Peyer's patch (tissue), 4 donors: Measurements from ENCODE around the gene SLC16A13. TPM values are rescaled to one million over a fixed set of nuclear protein-coding genes. Genes with fewer than 3 reads are reported as not detected.

Experiments used
- DNase-seq, 3 donors: peaks; one replicate each; pipeline ENCODE4 v3.0.0-alpha.2; 2017 to 2019
- H3K27ac ChIP-seq, 4 donors: fragments of 200-600 bp; sonication (generic); one replicate each; pipeline ENCODE4 v1.5.1; 2016 to 2019
- H3K27me3 ChIP-seq, 2 donors: fragments of 200-600 bp; sonication (generic); one replicate each; pipeline ENCODE4 v1.5.1; 2019
- H3K36me3 ChIP-seq, 3 donors: fragments of 200-600 bp; sonication (generic); one replicate each; pipeline ENCODE4 v1.5.1; 2016 to 2019
- H3K4me1 ChIP-seq, 4 donors: fragments of 200-600 bp; sonication (generic); one replicate each; pipeline ENCODE4 v1.5.1; 2016 to 2019
- H3K4me3 ChIP-seq, 4 donors: fragments of 200-600 bp; sonication (generic); 1 replicate in 3 of 4; 2 replicates in 1 of 4; pipeline ENCODE4 v1.5.1; 2016 to 2019; ENCODE audit warnings: mild to moderate bottlenecking in 1 of 4
- H3K9me3 ChIP-seq, 4 donors: fragments of 200-600 bp; sonication (generic); one replicate each; pipeline ENCODE4 v1.5.1; 2016 to 2019; ENCODE audit warnings: mild to moderate bottlenecking in 1 of 4
- POLR2A ChIP-seq, 2 donors: fragments of 450-650 bp; IDR thresholded peaks; one replicate each; pipeline ENCODE4 v1.5.1; 2017; ENCODE audit warnings: antibody characterized with exemption in 2 of 2, mild to moderate bottlenecking in 2 of 2, moderate library complexity in 2 of 2
- total RNA-seq, 4 donors: library from RNA; depleted of rRNA; stranded (reverse); fragments of >200 nt; gene quantifications; one replicate each; pipeline ENCODE4 v1.1.0, GENCODE V29; 2016
- TF ChIP-seq, protein P1 (sequence below), 6 experiments: fragments of 450-650 bp in 4 of 6; fragments of 200-600 bp in 2 of 6; sonication (generic) in 1 of 6; IDR thresholded peaks; one replicate each; pipeline ENCODE4 v1.5.1; 2017 to 2019; ENCODE audit warnings: antibody characterized with exemption in 6 of 6, mild to moderate bottlenecking in 3 of 6, moderate library complexity in 1 of 6

SLC16A13 gene
- total RNA-seq, 4 donors from 2014 or later: 7.5 to 16.4 (median 8.8) TPM

DNA sequence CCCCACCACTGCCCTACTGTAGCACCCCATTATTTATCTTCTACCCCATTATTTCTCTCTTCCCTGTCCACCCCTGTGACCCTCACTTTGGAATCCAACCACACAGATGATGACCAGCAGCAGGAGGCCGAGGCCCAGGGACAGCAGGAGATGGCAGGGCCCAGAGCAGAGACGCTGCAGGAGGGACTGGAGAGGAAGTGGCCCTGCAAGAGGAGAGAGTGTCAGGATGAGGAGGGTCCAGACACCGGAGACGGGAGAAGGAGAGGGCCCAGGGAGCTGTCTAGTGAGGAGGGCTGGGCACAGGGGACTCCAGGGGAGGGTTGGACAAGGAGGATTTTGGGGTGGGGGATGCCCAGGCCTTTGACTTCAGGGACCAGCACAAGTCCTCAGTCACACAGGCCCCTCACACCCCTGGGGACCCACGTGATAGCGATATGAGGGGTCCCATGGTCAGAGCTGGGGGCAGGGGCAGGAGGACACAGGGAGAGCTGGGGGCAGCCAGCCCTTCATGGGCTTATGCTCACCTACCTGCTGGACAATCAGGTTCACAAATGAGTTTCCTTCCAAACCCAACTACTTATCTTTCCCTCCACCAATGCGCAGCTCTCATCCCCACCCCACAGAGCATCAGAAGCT is 42.2 kb downstream of the SLC16A13 start:
- Histone ChIP-seq H3K27ac (no peak overlapping the region), H3K36me3 (no peaks in the 10 kb centered on the region), H3K4me1 (no peaks in the 10 kb centered on the region), H3K27me3 (no peaks in the 10 kb centered on the region), H3K9me3 (no peaks in the 10 kb centered on the region), H3K4me3 (peak overlapping the region in 1 of 4 donors; percentile 11)
- no peak for DNase-seq
- TF ChIP-seq, protein P1, sequence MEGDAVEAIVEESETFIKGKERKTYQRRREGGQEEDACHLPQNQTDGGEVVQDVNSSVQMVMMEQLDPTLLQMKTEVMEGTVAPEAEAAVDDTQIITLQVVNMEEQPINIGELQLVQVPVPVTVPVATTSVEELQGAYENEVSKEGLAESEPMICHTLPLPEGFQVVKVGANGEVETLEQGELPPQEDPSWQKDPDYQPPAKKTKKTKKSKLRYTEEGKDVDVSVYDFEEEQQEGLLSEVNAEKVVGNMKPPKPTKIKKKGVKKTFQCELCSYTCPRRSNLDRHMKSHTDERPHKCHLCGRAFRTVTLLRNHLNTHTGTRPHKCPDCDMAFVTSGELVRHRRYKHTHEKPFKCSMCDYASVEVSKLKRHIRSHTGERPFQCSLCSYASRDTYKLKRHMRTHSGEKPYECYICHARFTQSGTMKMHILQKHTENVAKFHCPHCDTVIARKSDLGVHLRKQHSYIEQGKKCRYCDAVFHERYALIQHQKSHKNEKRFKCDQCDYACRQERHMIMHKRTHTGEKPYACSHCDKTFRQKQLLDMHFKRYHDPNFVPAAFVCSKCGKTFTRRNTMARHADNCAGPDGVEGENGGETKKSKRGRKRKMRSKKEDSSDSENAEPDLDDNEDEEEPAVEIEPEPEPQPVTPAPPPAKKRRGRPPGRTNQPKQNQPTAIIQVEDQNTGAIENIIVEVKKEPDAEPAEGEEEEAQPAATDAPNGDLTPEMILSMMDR (IDR thresholded peaks at IDR 0.05): no peak
- TF ChIP-seq POLR2A (IDR thresholded peaks at IDR 0.05): no peak

DNA sequence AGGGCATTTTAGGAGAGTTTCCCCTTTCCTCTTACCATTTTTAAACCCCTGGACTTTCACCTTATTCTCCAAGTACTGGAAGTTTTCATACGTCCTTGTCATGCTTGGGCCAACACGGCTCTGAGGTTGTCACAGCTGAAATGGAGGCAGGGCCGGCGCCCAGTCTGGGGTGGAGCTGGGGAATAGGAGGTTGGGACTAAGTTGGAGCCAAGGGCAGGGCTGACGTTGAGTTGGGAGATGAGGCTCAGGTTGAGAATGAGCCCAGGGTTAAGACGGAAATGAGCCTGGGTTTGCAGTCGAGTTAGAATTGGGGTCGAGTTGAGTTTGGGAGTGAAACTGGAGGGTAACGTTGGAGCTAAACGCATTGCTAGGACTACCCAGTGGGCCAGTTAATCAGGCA is 42.9 kb downstream of the SLC16A13 start:
- no peak for DNase-seq
- TF ChIP-seq, protein P1 (IDR thresholded peaks at IDR 0.05): no peak
- no peak for TF ChIP-seq POLR2A (IDR thresholded peaks at IDR 0.05)
- H3K4me1 ChIP-seq: no peaks in the 10 kb centered on the region
- peak overlapping the region in 1 of 4 donors; percentile 11 for H3K4me3 ChIP-seq
- H3K27me3 ChIP-seq: no peaks in the 10 kb centered on the region
- H3K9me3 ChIP-seq: no peaks in the 10 kb centered on the region
- no peaks in the 10 kb centered on the region for H3K36me3 ChIP-seq
- H3K27ac ChIP-seq: no peak overlapping the region

DNA sequence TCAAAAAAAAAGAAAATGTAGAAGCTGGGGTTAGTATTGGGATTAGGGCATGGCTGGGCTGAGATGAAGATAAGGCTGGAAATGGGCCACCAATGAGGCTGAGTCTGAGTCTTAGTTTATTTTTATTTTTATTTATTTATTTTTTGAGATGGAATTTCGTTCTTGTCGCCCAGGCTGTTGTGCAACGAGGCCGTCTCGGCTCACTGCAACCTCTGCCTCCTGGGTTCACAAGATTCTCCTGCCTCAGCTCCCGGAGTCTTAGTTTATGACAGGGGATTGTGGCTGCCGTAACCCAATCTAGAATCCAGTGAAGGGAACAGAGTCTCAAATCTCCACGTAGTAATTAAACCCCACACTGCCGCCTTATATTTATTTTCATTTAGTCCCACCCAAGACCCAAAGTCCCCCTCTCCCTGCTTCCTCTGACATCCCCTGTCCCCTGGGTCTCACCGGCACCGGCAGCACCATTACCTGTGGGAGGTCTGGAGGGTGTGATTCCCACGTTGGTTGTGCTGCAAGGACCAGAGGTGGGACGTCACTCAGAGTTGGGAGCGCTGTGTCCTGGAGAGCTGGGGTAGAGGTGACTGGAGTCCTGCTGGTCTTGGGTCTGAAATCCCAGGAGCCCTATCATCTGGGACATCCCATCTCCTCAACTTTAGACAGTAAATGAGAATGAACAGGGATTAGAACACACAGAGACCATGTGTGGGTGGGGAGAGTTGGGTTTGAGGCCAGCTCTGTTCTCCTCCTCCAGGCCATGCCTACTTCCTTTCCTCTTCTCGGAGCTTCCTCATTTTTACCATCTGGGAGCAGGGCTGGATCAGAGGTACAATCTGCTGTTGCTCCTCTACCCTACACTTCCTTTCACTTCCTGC is 44.0 kb downstream of the SLC16A13 start, which contains the start of gene CLEC10A:
CLEC10A (minus strand) TSS at position 671 of the 875 bp plus-strand sequence. CDS start 1,439 bp downstream, outside the sequence.
- TF ChIP-seq, protein P1 (IDR thresholded peaks at IDR 0.05): no peak
- TF ChIP-seq POLR2A (IDR thresholded peaks at IDR 0.05): no peak
- no peaks in the 10 kb centered on the region for H3K4me1 ChIP-seq
- H3K27me3 ChIP-seq: no peaks in the 10 kb centered on the region
- no peaks in the 10 kb centered on the region for H3K36me3 ChIP-seq
- no peak for DNase-seq
- no peaks in the 10 kb centered on the region for H3K9me3 ChIP-seq
- H3K27ac ChIP-seq: peak within 1 kb of the TSS in 2 of 4 donors; percentile 12 to 32
- H3K4me3 ChIP-seq: peak within 1 kb of the TSS in 1 of 4 donors; percentile 11

DNA sequence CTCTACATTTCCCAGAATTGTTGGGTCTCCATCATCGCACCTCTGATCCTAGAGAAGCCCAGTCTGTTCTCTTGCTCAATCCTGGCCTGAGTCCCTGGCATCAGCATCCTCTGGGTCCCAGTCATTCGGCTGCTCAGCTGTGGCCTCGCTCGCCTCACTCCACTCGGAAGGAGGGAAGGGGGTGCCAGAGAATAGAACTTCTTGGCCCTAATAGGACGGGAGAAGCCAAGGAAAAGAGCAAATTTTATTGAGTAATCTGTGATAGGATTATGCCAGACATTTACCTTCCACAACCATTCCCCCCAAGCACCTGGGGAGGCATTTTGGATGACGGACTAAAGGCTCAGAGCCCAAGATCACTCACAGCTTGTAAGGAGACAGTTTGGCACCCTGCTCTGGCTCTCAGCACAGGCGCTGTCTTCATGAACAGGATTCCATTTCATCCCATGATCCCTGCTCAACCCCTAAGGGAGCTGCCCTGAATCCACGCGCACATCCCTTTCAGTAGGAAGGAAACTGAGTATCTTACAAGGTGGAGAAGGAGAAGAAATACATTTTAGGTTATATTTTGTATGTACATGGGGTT is 44.7 kb downstream of the SLC16A13 start:
- no peak for TF ChIP-seq POLR2A (IDR thresholded peaks at IDR 0.05)
- TF ChIP-seq, protein P1 (IDR thresholded peaks at IDR 0.05): no peak
- H3K9me3 ChIP-seq: no peaks in the 10 kb centered on the region
- DNase-seq: no peak
- H3K27ac ChIP-seq: no peak overlapping the region
- no peaks in the 10 kb centered on the region for H3K36me3 ChIP-seq
- H3K4me3 ChIP-seq: no peak overlapping the region
- no peaks in the 10 kb centered on the region for H3K27me3 ChIP-seq
- no peaks in the 10 kb centered on the region for H3K4me1 ChIP-seq

DNA sequence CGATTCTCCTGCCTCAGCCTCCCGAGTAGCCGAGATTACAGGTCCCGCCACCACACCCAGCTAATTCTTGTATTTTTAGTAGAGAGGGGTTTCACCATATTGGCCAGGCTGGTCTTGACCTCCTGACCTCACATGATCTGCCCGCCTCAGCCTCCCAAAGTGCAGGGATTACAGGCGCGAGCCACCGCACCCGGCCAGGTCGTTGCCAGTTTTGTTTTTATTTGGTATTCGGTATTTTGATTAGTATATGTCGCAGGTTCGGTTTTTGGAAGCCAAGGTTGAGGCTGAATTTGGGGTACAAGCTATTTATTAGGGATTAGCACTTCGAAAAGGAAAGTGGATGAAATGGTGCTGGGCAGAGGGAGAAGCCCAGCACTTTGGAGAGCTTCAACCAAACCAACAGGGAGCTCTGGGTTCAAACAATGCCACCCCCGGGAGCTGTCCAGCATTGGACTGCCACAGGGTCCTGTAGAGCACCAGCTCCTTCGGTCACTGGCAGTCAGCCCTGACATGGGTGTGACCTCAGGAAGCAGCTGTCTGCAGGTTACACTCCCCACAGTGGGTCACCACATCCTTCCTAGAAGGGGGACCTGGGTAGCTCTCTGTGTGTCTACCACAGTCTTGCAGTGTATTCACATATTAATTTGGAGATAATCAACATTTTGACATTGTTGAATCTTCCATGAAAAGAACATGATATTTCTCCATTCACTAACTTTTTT is 45.7 kb downstream of the SLC16A13 start:
- peak in 2 of 3 donors; percentile 33 to 71 for DNase-seq
- no peak for TF ChIP-seq POLR2A (IDR thresholded peaks at IDR 0.05)
- TF ChIP-seq, protein P1 (IDR thresholded peaks at IDR 0.05): no peak
- no peaks in the 10 kb centered on the region for H3K4me1 ChIP-seq

More for the DNA sequence above, 45.7 kb downstream of the SLC16A13 start:
- Histone ChIP-seq H3K27me3 (no peaks in the 10 kb centered on the region), H3K27ac (no peak overlapping the region), H3K4me3 (no peak overlapping the region), H3K36me3 (no peaks in the 10 kb centered on the region), H3K9me3 (no peaks in the 10 kb centered on the region)
